Pancreas (tissue), 10 donors: Measurements from ENCODE around the gene GPR78. TPM values are rescaled to one million over a fixed set of nuclear protein-coding genes. Genes with fewer than 3 reads are reported as not detected.

Experiments
- ATAC-seq, 4 donors: fragments of 200-7000 bp; cut with Tn5 transposase; one replicate each; pipeline versions ENCODE4 v1.8.0 to v1.9.1; 2020; ENCODE audit warnings: mild to moderate bottlenecking in 4 of 4, moderate library complexity in 4 of 4
- DNase-seq, 6 donors: peaks; one replicate each; pipeline ENCODE4 v3.0.0-alpha.2; 2020
- FAIRE-seq: peaks from 2 replicates; lab custom pipeline; 2012; peaks lifted over from hg19 to GRCh38; lab: Jason Lieb, UNC
- H3K27ac ChIP-seq, 4 donors: fragments of 200-600 bp; sonication (generic); 1 replicate in 3 of 4; 2 replicates in 1 of 4; pipeline versions ENCODE4 v1.5.0 to v1.8.0; 2020
- H3K27me3 ChIP-seq, 4 donors: fragments of 200-600 bp; one replicate each; pipeline ENCODE4 v1.8.0; 2021
- H3K36me3 ChIP-seq, 3 donors: fragments of 200-600 bp; sonication (generic) in 1 of 3; one replicate each; pipeline versions ENCODE4 v1.5.0 to v1.8.0; 2020 to 2021
- H3K4me1 ChIP-seq, 3 donors: fragments of 200-600 bp; one replicate each; pipeline ENCODE4 v1.8.0; 2021
- H3K4me3 ChIP-seq, 4 donors: fragments of 200-600 bp; sonication (generic) in 2 of 4; one replicate each; pipeline versions ENCODE4 v1.5.0 to v1.8.0; 2020 to 2021
- H3K9me3 ChIP-seq, 4 donors: fragments of 200-600 bp; one replicate each; pipeline ENCODE4 v1.8.0; 2021
- CTCF ChIP-seq, 4 donors: fragments of 200-600 bp; sonication (generic) in 3 of 4; IDR thresholded peaks; one replicate each; pipeline versions ENCODE4 v1.5.0 to v1.8.0; 2021; ENCODE audit warnings: antibody characterized with exemption in 4 of 4
- WGBS, 2 donors: extraction: QIAGEN DNeasy Blood & Tissue Kit; methylation state at CpG; one replicate each; pipeline ENCODE4 v1.1.7; 2013; 5-methylcytosine and 5-hydroxymethylcytosine counted together
- intact Hi-C, 3 donors: fragments of 100-400 bp; cut with DNase I; formaldehyde crosslinking; loops; one replicate each; pipeline versions ENCODE4 v1.11.1 to v1.14.2; 2022
- polyA plus RNA-seq, 2 donors: library from polyadenylated mRNA; stranded (reverse); fragments of 200-250 nt; gene quantifications; one replicate each; pipeline ENCODE4 v1.2.3, GENCODE V29; 2013
- total RNA-seq, 6 donors: library from RNA; stranded (reverse); fragmentation: NEBNext Ultra II Directional in 4 of 6; extraction: Animal tissue kit (Norgen Biotek cat#: 25700) in 4 of 6; gene quantifications; one replicate each; pipeline versions ENCODE4 v1.2.1 to v1.2.4, GENCODE V29; 2021 to 2023
- donor health status: healthy with polysubstance abuse.
- donor health status: DM: no; HTN: no; CAD: no; lungs with moderate emphysema.
- donor health status: DM: no; HTN: no; CAD: no.
- donor health status: control.
- donor health status: control.
- donor health status: Bipolar disorder and iron deficiency.
- donor health status: DM: yes; HTN: yes; CAD: no.
- donor health status: DM: no; HTN: no; CAD: no.
- donor health status: DM: no; HTN: no; CAD: no.
- donor health status: DM: yes; HTN: yes; CAD: no.

Gene GPR78
- total and polyA plus RNA-seq, 8 donors, result 0.02 to 0.04 TPM; not detected in 6

GRCh38 chr4:8591626-8592365 lies 11.6 kb downstream of the GPR78 start:
- H3K4me3 ChIP-seq, result no peak overlapping the region
- no peaks in the 10 kb centered on the region for H3K36me3 ChIP-seq
- WGBS, 2 donors, result 46% methylated on average over 15 of the region's 15 CpGs
- no peak overlapping the region for H3K27ac ChIP-seq
- TF ChIP-seq CTCF (IDR thresholded peaks at IDR 0.05), result no peak
- H3K4me1 ChIP-seq, result no peaks in the 10 kb centered on the region
- peak in 1 of 6 donors; percentile 10 for DNase-seq
- no peak for FAIRE-seq
- H3K9me3 ChIP-seq, result no peaks in the 10 kb centered on the region
- peaks cover 0 to 17% (median 0%) of the 10 kb centered on the region in 4 donors for H3K27me3 ChIP-seq
- ATAC-seq, result no peak
- intact Hi-C loops, result loop anchor here in 1 of 3 donors (10.0 kb wide), 1 partner anchor 117 kb away; no protein-coding TSS in a partner anchor

GRCh38 chr4:8592366-8593263 lies 12.4 kb downstream of the GPR78 start, which contains the start of gene CPZ:
TSS of gene CPZ (plus strand) at chr4:8592765. CDS start at chr4:8592834, 69 bp downstream.
- 3 to 4% methylated on average over 33 to 58 of the region's 58 CpGs for WGBS, 2 donors
- intact Hi-C loops, result loop anchor here in 1 of 3 donors (10.0 kb wide), 1 partner anchor 118 kb away; no protein-coding TSS in a partner anchor
- Histone ChIP-seq H3K4me1 (no peaks in the 10 kb centered on the region), H3K4me3 (peak within 1 kb of the TSS in 1 of 4 donors; percentile 10), H3K9me3 (no peaks in the 10 kb centered on the region), H3K36me3 (no peaks in the 10 kb centered on the region), H3K27me3 (peaks cover 0 to 17% (median 0%) of the 10 kb centered on the region in 4 donors), H3K27ac (no peak within 1 kb of the TSS)
- FAIRE-seq, result no peak
- ATAC-seq, result peak in 2 of 4 donors; percentile 8 to 37
- peak in 1 of 6 donors; percentile 14 for DNase-seq
- no peak for TF ChIP-seq CTCF (IDR thresholded peaks at IDR 0.05)

- Histone ChIP-seq H3K36me3 (no peaks in the 10 kb centered on the region), H3K27me3 (peaks cover 0 to 17% (median 0%) of the 10 kb centered on the region in 4 donors), H3K27ac (no peak overlapping the region), H3K4me1 (no peaks in the 10 kb centered on the region), H3K4me3 (no peak overlapping the region), H3K9me3 (no peaks in the 10 kb centered on the region)
- ATAC-seq, result peak in 1 of 4 donors; percentile 11
- WGBS, 2 donors, result 17 to 18% methylated on average over 23 to 24 of the region's 24 CpGs
- intact Hi-C loops, result loop anchor here in 1 of 3 donors (10.0 kb wide), 1 partner anchor 119 kb away; no protein-coding TSS in a partner anchor
- TF ChIP-seq CTCF (IDR thresholded peaks at IDR 0.05), result no peak
- DNase-seq, result peak in 1 of 6 donors; percentile 12
- no peak for FAIRE-seq
These were observed 13.3 kb downstream of the GPR78 start for GRCh38 chr4:8593264-8594096.
